HG03045 (cell line): ENCODE measurements around the gene PTPRR.

Source experiments
- ATAC-seq: cut with Tn5 transposase; IDR thresholded peaks from one replicate; pipeline ENCODE4 v1.9.1; 2021; ENCODE audit warnings: mild to moderate bottlenecking, moderate library complexity; ENCODE audit not compliant: unreplicated experiment

Gene PTPRR

GRCh38 chr12:70920251-70920851 lies at the start of gene PTPRR:
TSS of gene PTPRR (minus strand) at chr12:70920738. CDS start at chr12:70920390, 348 bp downstream.
- no peak for ATAC-seq

GRCh38 chr12:70966996-70967790 lies 46.7 kb upstream of the PTPRR start:
- no peak for ATAC-seq

GRCh38 chr12:70966046-70966445 lies 45.5 kb upstream of the PTPRR start:
- ATAC-seq: no peak

GRCh38 chr12:70964867-70965510 lies 44.5 kb upstream of the PTPRR start:
- ATAC-seq: no peak

GRCh38 chr12:70963081-70963660 lies 42.6 kb upstream of the PTPRR start:
- no peak for ATAC-seq

GRCh38 chr12:70962226-70962794 lies 41.8 kb upstream of the PTPRR start:
- ATAC-seq: no peak

GRCh38 chr12:70960484-70960883 lies 39.9 kb upstream of the PTPRR start:
- ATAC-seq: no peak

GRCh38 chr12:70955415-70955814 lies 34.9 kb upstream of the PTPRR start:
- ATAC-seq: no peak

GRCh38 chr12:70950451-70950850 lies 29.9 kb upstream of the PTPRR start:
- no peak for ATAC-seq

- no peak for ATAC-seq
These were observed 28.4 kb upstream of the PTPRR start for GRCh38 chr12:70948976-70949336.

- ATAC-seq: no peak
These were observed 27.9 kb upstream of the PTPRR start for GRCh38 chr12:70948236-70948975.

- ATAC-seq: no peak
These were observed 15.8 kb upstream of the PTPRR start for GRCh38 chr12:70936203-70936813.

- no peak for ATAC-seq
These were observed 12.6 kb upstream of the PTPRR start for GRCh38 chr12:70933133-70933532.

GRCh38 chr12:70929029-70929428 lies 8.5 kb upstream of the PTPRR start:
- no peak for ATAC-seq

- ATAC-seq: no peak
These were observed 7.5 kb upstream of the PTPRR start for GRCh38 chr12:70928071-70928470.

- ATAC-seq: no peak
These were observed 6.8 kb upstream of the PTPRR start for GRCh38 chr12:70927356-70927755.

- ATAC-seq: no peak
These were observed 5.0 kb upstream of the PTPRR start for GRCh38 chr12:70925539-70925938.

GRCh38 chr12:70920891-70921290 lies 353 bp upstream of the PTPRR start:
- no peak for ATAC-seq

- ATAC-seq: no peak
These were observed 922 bp downstream of the PTPRR start for GRCh38 chr12:70919597-70920035.

- no peak for ATAC-seq
These were observed 1.4 kb downstream of the PTPRR start for GRCh38 chr12:70919176-70919575.
